ENCODE measurements around the gene LAMB4.

LAMB4 gene

GRCh38 chr7:108029034-108029433, 101.1 kb downstream of the LAMB4 start:
- Histone ChIP-seq H3K27ac (ENCODE audit: low read depth, low read length) (no peak overlapping the region), H3K4me2 (ENCODE audit: low read length) (no peak overlapping the region), H3F3A (ENCODE audit: control insufficient read depth, insufficient read depth) (no peaks in the 10 kb centered on the region), H4K20me1 (ENCODE audit: control insufficient read depth, insufficient read depth, low read depth, low read length) (no peaks in the 10 kb centered on the region), H3K4me3 (ENCODE audit: low read length) (no peak overlapping the region), H3K9me2 (replicated peaks; ENCODE audit: control insufficient read depth, low read length) (no peaks in the 10 kb centered on the region), H3K79me2 (ENCODE audit: control insufficient read depth, low read length) (no peaks in the 10 kb centered on the region), H3K9me3 (ENCODE audit: control insufficient read depth, insufficient read depth, low read length) (no peaks in the 10 kb centered on the region), H3K36me3 (ENCODE audit: control insufficient read depth, low read length) (no peaks in the 10 kb centered on the region), H3K4me1 (ENCODE audit: control insufficient read depth, low read length) (no peaks in the 10 kb centered on the region), H3K27me3 (ENCODE audit: control insufficient read depth, low read length) (no peaks in the 10 kb centered on the region)
- TF ChIP-seq EZH2phosphoT487 (IDR thresholded peaks at IDR 0.05; ENCODE audit: borderline replicate concordance, low read length) (no peak), CTCF (IDR thresholded peaks at IDR 0.05; ENCODE audit: low read depth, low read length, poor library complexity, severe bottlenecking) (no peak)

GRCh38 chr7:108028111-108028510, 102.0 kb downstream of the LAMB4 start:
- Histone ChIP-seq H3F3A (ENCODE audit: control insufficient read depth, insufficient read depth) (no peaks in the 10 kb centered on the region), H3K9me3 (ENCODE audit: control insufficient read depth, insufficient read depth, low read length) (no peaks in the 10 kb centered on the region), H3K4me3 (ENCODE audit: low read length) (no peak overlapping the region), H3K79me2 (ENCODE audit: control insufficient read depth, low read length) (no peaks in the 10 kb centered on the region), H3K36me3 (ENCODE audit: control insufficient read depth, low read length) (no peaks in the 10 kb centered on the region), H3K9me2 (replicated peaks; ENCODE audit: control insufficient read depth, low read length) (no peaks in the 10 kb centered on the region), H3K4me2 (ENCODE audit: low read length) (no peak overlapping the region), H3K4me1 (ENCODE audit: control insufficient read depth, low read length) (no peaks in the 10 kb centered on the region), H3K27me3 (ENCODE audit: control insufficient read depth, low read length) (no peaks in the 10 kb centered on the region), H4K20me1 (ENCODE audit: control insufficient read depth, insufficient read depth, low read depth, low read length) (no peaks in the 10 kb centered on the region), H3K27ac (ENCODE audit: low read depth, low read length) (no peak overlapping the region)
- TF ChIP-seq CTCF (IDR thresholded peaks at IDR 0.05; ENCODE audit: low read depth, low read length, poor library complexity, severe bottlenecking) (no peak), EZH2phosphoT487 (IDR thresholded peaks at IDR 0.05; ENCODE audit: borderline replicate concordance, low read length) (no peak)

DNA sequence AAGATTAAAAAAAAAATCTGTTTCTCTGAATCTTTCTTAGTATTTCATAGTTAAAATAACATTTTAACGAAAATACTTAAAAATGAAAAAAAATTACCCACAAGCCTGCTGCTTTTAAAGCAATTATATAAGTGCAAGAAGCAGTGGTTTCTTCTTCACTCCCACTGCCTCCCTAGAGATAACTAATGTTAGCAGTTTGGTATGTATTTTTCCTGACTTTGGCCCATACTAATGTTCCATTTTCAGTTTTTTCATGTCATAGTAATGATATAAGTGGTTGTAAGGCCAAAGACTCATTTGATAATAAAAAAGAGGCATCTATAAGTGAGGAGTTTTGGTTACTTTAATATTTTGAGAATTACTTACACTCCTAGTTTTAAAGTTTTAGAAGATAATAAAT, 102.9 kb downstream of the LAMB4 start:
- no peaks in the 10 kb centered on the region for H3K9me3 ChIP-seq (ENCODE audit: control insufficient read depth, insufficient read depth, low read length)
- no peaks in the 10 kb centered on the region for H3K27me3 ChIP-seq (ENCODE audit: control insufficient read depth, low read length)
- H3K4me2 ChIP-seq (ENCODE audit: low read length), result no peak overlapping the region
- H3F3A ChIP-seq (ENCODE audit: control insufficient read depth, insufficient read depth), result no peaks in the 10 kb centered on the region
- H3K27ac ChIP-seq (ENCODE audit: low read depth, low read length), result no peak overlapping the region
- H3K79me2 ChIP-seq (ENCODE audit: control insufficient read depth, low read length), result no peaks in the 10 kb centered on the region
- TF ChIP-seq CTCF (IDR thresholded peaks at IDR 0.05; ENCODE audit: low read depth, low read length, poor library complexity, severe bottlenecking) (no peak), EZH2phosphoT487 (IDR thresholded peaks at IDR 0.05; ENCODE audit: borderline replicate concordance, low read length) (no peak)
- no peaks in the 10 kb centered on the region for H3K4me1 ChIP-seq (ENCODE audit: control insufficient read depth, low read length)
- H4K20me1 ChIP-seq (ENCODE audit: control insufficient read depth, insufficient read depth, low read depth, low read length), result no peaks in the 10 kb centered on the region
- no peaks in the 10 kb centered on the region for H3K36me3 ChIP-seq (ENCODE audit: control insufficient read depth, low read length)
- H3K4me3 ChIP-seq (ENCODE audit: low read length), result no peak overlapping the region
- H3K9me2 ChIP-seq (replicated peaks; ENCODE audit: control insufficient read depth, low read length), result no peaks in the 10 kb centered on the region

GRCh38 chr7:108026647-108027046, 103.5 kb downstream of the LAMB4 start:
- Histone ChIP-seq H3K4me2 (ENCODE audit: low read length) (no peak overlapping the region), H4K20me1 (ENCODE audit: control insufficient read depth, insufficient read depth, low read depth, low read length) (no peaks in the 10 kb centered on the region), H3K9me2 (replicated peaks; ENCODE audit: control insufficient read depth, low read length) (no peaks in the 10 kb centered on the region), H3K4me3 (ENCODE audit: low read length) (no peak overlapping the region), H3K9me3 (ENCODE audit: control insufficient read depth, insufficient read depth, low read length) (no peaks in the 10 kb centered on the region), H3K27me3 (ENCODE audit: control insufficient read depth, low read length) (no peaks in the 10 kb centered on the region), H3K4me1 (ENCODE audit: control insufficient read depth, low read length) (no peaks in the 10 kb centered on the region), H3K79me2 (ENCODE audit: control insufficient read depth, low read length) (no peaks in the 10 kb centered on the region), H3F3A (ENCODE audit: control insufficient read depth, insufficient read depth) (no peaks in the 10 kb centered on the region), H3K27ac (ENCODE audit: low read depth, low read length) (no peak overlapping the region), H3K36me3 (ENCODE audit: control insufficient read depth, low read length) (no peaks in the 10 kb centered on the region)
- no peak for TF ChIP-seq EZH2phosphoT487 (IDR thresholded peaks at IDR 0.05; ENCODE audit: borderline replicate concordance, low read length)
- TF ChIP-seq CTCF (IDR thresholded peaks at IDR 0.05; ENCODE audit: low read depth, low read length, poor library complexity, severe bottlenecking), result no peak
